Breast epithelium (tissue), 3 donors: ENCODE measurements around the gene TPSD1.
"Not testable (repeated sequence)": the region's sequence is repeated elsewhere in the genome, so short reads cannot be mapped to it uniquely, and the experiment has no call there.

Experiments used
- POLR2A ChIP-seq: fragments of 450-650 bp; IDR thresholded peaks from one replicate; pipeline ENCODE4 v1.6.1; 2016; ENCODE audit warnings: antibody characterized with exemption, mild to moderate bottlenecking, moderate library complexity
- POLR2AphosphoS5 ChIP-seq, 3 donors: sonication (generic); formaldehyde crosslinking; IDR thresholded peaks; one replicate each; pipeline ENCODE4 v1.6.1; 2017; ENCODE audit warnings: antibody characterized with exemption in 3 of 3
- TF ChIP-seq, protein P1 (sequence below), 3 donors: fragments of 450-650 bp; IDR thresholded peaks; one replicate each; pipeline ENCODE4 v1.5.1; 2016 to 2017; ENCODE audit warnings: antibody characterized with exemption in 3 of 3, mild to moderate bottlenecking in 3 of 3, moderate library complexity in 3 of 3

DNA sequence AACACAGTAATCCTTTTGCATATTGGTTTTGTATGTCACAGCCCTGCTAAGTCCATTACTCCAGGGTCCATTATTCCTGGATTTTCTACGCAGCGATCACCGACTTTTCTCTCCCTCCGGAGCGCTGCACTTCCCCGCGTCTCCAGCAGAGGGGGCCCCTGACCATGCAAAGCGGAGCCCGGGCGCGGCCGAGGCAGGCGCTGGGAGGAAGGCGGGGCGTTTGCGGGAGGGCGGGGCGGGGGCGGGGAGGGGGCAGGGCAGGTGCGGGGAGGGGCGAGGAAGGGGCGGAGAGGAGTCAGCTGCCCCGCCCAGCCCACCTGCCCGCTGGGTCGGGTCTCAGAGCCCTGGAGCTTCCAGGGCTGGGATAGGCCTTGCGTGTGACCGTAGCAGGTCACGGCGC lies 19.2 kb upstream of the TPSD1 start:
- TF ChIP-seq, protein P1, sequence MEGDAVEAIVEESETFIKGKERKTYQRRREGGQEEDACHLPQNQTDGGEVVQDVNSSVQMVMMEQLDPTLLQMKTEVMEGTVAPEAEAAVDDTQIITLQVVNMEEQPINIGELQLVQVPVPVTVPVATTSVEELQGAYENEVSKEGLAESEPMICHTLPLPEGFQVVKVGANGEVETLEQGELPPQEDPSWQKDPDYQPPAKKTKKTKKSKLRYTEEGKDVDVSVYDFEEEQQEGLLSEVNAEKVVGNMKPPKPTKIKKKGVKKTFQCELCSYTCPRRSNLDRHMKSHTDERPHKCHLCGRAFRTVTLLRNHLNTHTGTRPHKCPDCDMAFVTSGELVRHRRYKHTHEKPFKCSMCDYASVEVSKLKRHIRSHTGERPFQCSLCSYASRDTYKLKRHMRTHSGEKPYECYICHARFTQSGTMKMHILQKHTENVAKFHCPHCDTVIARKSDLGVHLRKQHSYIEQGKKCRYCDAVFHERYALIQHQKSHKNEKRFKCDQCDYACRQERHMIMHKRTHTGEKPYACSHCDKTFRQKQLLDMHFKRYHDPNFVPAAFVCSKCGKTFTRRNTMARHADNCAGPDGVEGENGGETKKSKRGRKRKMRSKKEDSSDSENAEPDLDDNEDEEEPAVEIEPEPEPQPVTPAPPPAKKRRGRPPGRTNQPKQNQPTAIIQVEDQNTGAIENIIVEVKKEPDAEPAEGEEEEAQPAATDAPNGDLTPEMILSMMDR (IDR thresholded peaks at IDR 0.05): not testable (repeated sequence)
- TF ChIP-seq POLR2A; POLR2AphosphoS5 (IDR thresholded peaks at IDR 0.05): not testable (repeated sequence)
